B cell (primary cell): ENCODE data around the gene HERC4. TPM values are rescaled to one million over a fixed set of nuclear protein-coding genes. Genes with fewer than 3 reads are reported as not detected.

Source experiments
- ATAC-seq: fragments of 200-7000 bp; cut with Tn5 transposase; one replicate; pipeline ENCODE4 v1.10.0; 2021; ENCODE audit warnings: low read depth, mild to moderate bottlenecking, moderate number of reproducible peaks, moderate library complexity
- CTCF ChIA-PET: fragments of 350-600 bp; sonication (Branson Sonifier 250); formaldehyde crosslinking; loops from one replicate; lab custom pipeline; 2021; ENCODE audit warnings: antibody characterized with exemption, inconsistent platforms; lab: Charles Lee
- POLR2A ChIA-PET: fragments of 350-600 bp; sonication (Branson Sonifier 250); formaldehyde crosslinking; loops from one replicate; lab custom pipeline; 2021; ENCODE audit warnings: antibody characterized with exemption; lab: Charles Lee
- DNase-seq: peaks from one replicate; pipeline ENCODE4 v3.0.0; 2013
- H2AFZ ChIP-seq: 2 replicates; pipeline ENCODE4 v1.6.1; 2012; ENCODE audit warnings: mild to moderate bottlenecking, low read depth, low read length; ENCODE audit not compliant: insufficient read depth, poor library complexity, severe bottlenecking
- H3K27ac ChIP-seq, 2 donors: 1 replicate in 1 of 2; 2 replicates in 1 of 2; pipeline ENCODE4 v1.5.1; 2012 to 2013; ENCODE audit warnings: low read length in 2 of 2, mild to moderate bottlenecking in 2 of 2, moderate library complexity in 1 of 2
- H3K27me3 ChIP-seq, 4 experiments: fragments of 200-600 bp in 1 of 4; sonication (generic) in 1 of 4; replicated peaks in 1 of 4; 1 replicate in 2 of 4; 2 replicates in 2 of 4; pipeline versions ENCODE4 v1.6.1 to v1.7.0; 2013 to 2016; ENCODE audit warnings: low read length in 3 of 4, mild to moderate bottlenecking in 2 of 4, mixed read lengths in 1 of 4, moderate library complexity in 1 of 4; ENCODE audit not compliant: insufficient read depth in 4 of 4, control insufficient read depth in 3 of 4; ENCODE audit errors: control extremely low read depth in 1 of 4
- H3K36me3 ChIP-seq, 2 experiments: replicated peaks in 1 of 2; 1 replicate in 1 of 2; 2 replicates in 1 of 2; pipeline versions ENCODE4 v1.6.1 to v1.7.1; 2013; ENCODE audit warnings: low read length in 1 of 2; ENCODE audit not compliant: insufficient read depth in 2 of 2, control insufficient read depth in 1 of 2; ENCODE audit errors: control extremely low read depth in 1 of 2, extremely low read depth in 1 of 2
- H3K4me1 ChIP-seq, 2 donors: fragments of 200-600 bp in 1 of 2; sonication (generic) in 1 of 2; 1 replicate in 1 of 2; 2 replicates in 1 of 2; pipeline versions ENCODE4 v1.5.1 to v1.6.1; 2013 to 2017; ENCODE audit warnings: low read length in 2 of 2; ENCODE audit not compliant: control insufficient read depth in 2 of 2, insufficient read depth in 2 of 2
- H3K4me2 ChIP-seq: replicated peaks from 2 replicates; pipeline ENCODE3; 2012; ENCODE audit warnings: mild to moderate bottlenecking, low read depth, low read length; ENCODE audit not compliant: poor library complexity, severe bottlenecking
- H3K4me3 ChIP-seq, 5 experiments: fragments of 200-600 bp in 1 of 5; sonication (generic) in 1 of 5; 1 replicate in 3 of 5; 2 replicates in 2 of 5; pipeline versions ENCODE4 v1.5.1 to v1.7.0; 2011 to 2016; ENCODE audit warnings: low read length in 4 of 5, mild to moderate bottlenecking in 4 of 5, low read depth in 2 of 5, control low read depth in 1 of 5, moderate library complexity in 1 of 5; ENCODE audit not compliant: insufficient read depth in 1 of 5; ENCODE audit errors: control extremely low read depth in 1 of 5, extremely low read depth in 1 of 5
- H3K79me2 ChIP-seq: fragments of 200-600 bp; sonication (generic); one replicate; pipeline ENCODE4 v1.6.0; 2016; ENCODE audit warnings: low read length; ENCODE audit not compliant: control insufficient read depth, insufficient read depth
- H3K9ac ChIP-seq: fragments of 200-600 bp; sonication (generic); 2 replicates; pipeline ENCODE4 v1.6.1; 2017; ENCODE audit warnings: mild to moderate bottlenecking, low read length, moderate library complexity
- H3K9me3 ChIP-seq, 3 donors: one replicate each; pipeline versions ENCODE4 v1.6.1 to v1.7.1; 2013; ENCODE audit warnings: low read length in 2 of 3; ENCODE audit not compliant: control insufficient read depth in 2 of 3, insufficient read depth in 1 of 3; ENCODE audit errors: control extremely low read depth in 1 of 3
- H4K20me1 ChIP-seq: 2 replicates; pipeline ENCODE4 v1.6.0; 2012; ENCODE audit warnings: mild to moderate bottlenecking, low read length; ENCODE audit not compliant: insufficient read depth, control insufficient read depth, poor library complexity, severe bottlenecking
- H3K27ac Mint-ChIP-seq: one replicate; pipeline ENCODE4 v1.8.0; 2021; ENCODE audit warnings: mixed read lengths
- H3K27me3 Mint-ChIP-seq: one replicate; pipeline ENCODE4 v1.8.0; 2021; ENCODE audit warnings: mixed read lengths
- H3K4me1 Mint-ChIP-seq: one replicate; pipeline ENCODE4 v1.8.0; 2021; ENCODE audit warnings: mixed read lengths
- H3K4me3 Mint-ChIP-seq: one replicate; pipeline ENCODE4 v1.8.0; 2021; ENCODE audit warnings: mixed read lengths
- H3K9me3 Mint-ChIP-seq: one replicate; pipeline ENCODE4 v1.8.0; 2022; ENCODE audit warnings: mixed read lengths; ENCODE audit not compliant: insufficient read depth
- CTCF ChIP-seq: fragments of 200-600 bp; IDR thresholded peaks from one replicate; pipeline ENCODE4 v1.8.0; 2022; ENCODE audit warnings: antibody characterized with exemption, mild to moderate bottlenecking
- EZH2 ChIP-seq: IDR thresholded peaks from 2 replicates; pipeline ENCODE4 v1.6.1; 2012; ENCODE audit warnings: borderline replicate concordance, low read depth, mild to moderate bottlenecking, moderate library complexity, low read length; ENCODE audit not compliant: insufficient read depth, poor library complexity, severe bottlenecking
- WGBS: methylation state at CpG from one replicate; pipeline ENCODE4 v1.1.5; 2013; ENCODE audit warnings: missing lambda C conversion rate; ENCODE audit not compliant: insufficient coverage; 5-methylcytosine and 5-hydroxymethylcytosine counted together
- intact Hi-C: fragments of 100-400 bp; cut with micrococcal nuclease; formaldehyde crosslinking; loops from one replicate; pipeline ENCODE4 v1.10.0; 2022
- polyA plus RNA-seq: library from polyadenylated mRNA; depleted of rRNA; stranded (reverse); fragments of >200 nt; gene quantifications from 2 replicates; pipeline ENCODE4 v1.2.3, GENCODE V29; 2012
- total RNA-seq, 2 donors: library from RNA; stranded (reverse); fragments of 120-200 nt in 1 of 2; gene quantifications; 1 replicate in 1 of 2; 2 replicates in 1 of 2; pipeline versions ENCODE4 v1.2.3 to v1.2.4, GENCODE V29; 2013 to 2022

The HERC4 gene
- total and polyA plus RNA-seq, 2 donors (not counting 1 experiment from before 2014, with no cell fraction given), result 18.2 to 118 TPM

GRCh38 chr10:67921065-67921464, 154.0 kb downstream of the HERC4 start:
- no CpG with 5 or more reads among the region's 1 CpG for WGBS
- intact Hi-C loops, result no loop called here
- Mint-ChIP-seq H3K27me3 (no peaks in the 10 kb centered on the region), H3K4me3 (no peak overlapping the region), H3K4me1 (no peaks in the 10 kb centered on the region), H3K9me3 (no peaks in the 10 kb centered on the region), H3K27ac (no peak overlapping the region)
- Histone ChIP-seq H2AFZ (no peak overlapping the region), H3K9ac (no peak overlapping the region), H3K79me2 (no peaks in the 10 kb centered on the region), H3K4me1 (no peaks in the 10 kb centered on the region), H3K27ac (peak overlapping the region in 1 of 2 donors; percentile 16), H3K4me2 (no peak overlapping the region), H3K27me3 (no peaks in the 10 kb centered on the region), H3K36me3 (peaks cover 17 to 27% of the 10 kb centered on the region in 2 experiments), H4K20me1 (no peaks in the 10 kb centered on the region), H3K4me3 (no peak overlapping the region), H3K9me3 (no peaks in the 10 kb centered on the region)
- DNase-seq, result no peak
- POLR2A ChIA-PET, result no interaction called here
- CTCF ChIA-PET, result interaction anchor here (1.1 kb wide), 1 partner anchor 381 kb away, joined by 4 read pairs; no protein-coding TSS in a partner anchor
- ATAC-seq, result no peak
- TF ChIP-seq EZH2 (no peak), CTCF (no peak)

GRCh38 chr10:67917679-67918078, 157.4 kb downstream of the HERC4 start:
- Mint-ChIP-seq H3K4me3 (no peak overlapping the region), H3K27ac (no peak overlapping the region), H3K4me1 (no peaks in the 10 kb centered on the region), H3K9me3 (no peaks in the 10 kb centered on the region), H3K27me3 (no peaks in the 10 kb centered on the region)
- ATAC-seq, result no peak
- H3K27ac ChIP-seq, result no peak overlapping the region
- no peak overlapping the region for H3K4me3 ChIP-seq
- H3K9me3 ChIP-seq, result no peaks in the 10 kb centered on the region
- ChIA-PET CTCF (interaction anchor here (0.5 to 1.2 kb wide), 2 partner anchors 31 to 62 kb away, joined by 3 read pairs; no protein-coding TSS in a partner anchor), POLR2A (no interaction called here)
- H3K79me2 ChIP-seq, result no peaks in the 10 kb centered on the region
- intact Hi-C loops, result no loop called here
- no peaks in the 10 kb centered on the region for H4K20me1 ChIP-seq
- no peaks in the 10 kb centered on the region for H3K4me1 ChIP-seq
- H3K9ac ChIP-seq, result no peak overlapping the region
- TF ChIP-seq EZH2 (no peak), CTCF (no peak)
- no CpG with 5 or more reads among the region's 1 CpG for WGBS
- H3K27me3 ChIP-seq, result no peaks in the 10 kb centered on the region
- H3K4me2 ChIP-seq, result no peak overlapping the region
- H3K36me3 ChIP-seq, result peaks cover 9 to 38% of the 10 kb centered on the region in 2 experiments
- no peak for DNase-seq
- H2AFZ ChIP-seq, result no peak overlapping the region
